Measurements from ENCODE around the gene CD1E.

Gene CD1E

DNA sequence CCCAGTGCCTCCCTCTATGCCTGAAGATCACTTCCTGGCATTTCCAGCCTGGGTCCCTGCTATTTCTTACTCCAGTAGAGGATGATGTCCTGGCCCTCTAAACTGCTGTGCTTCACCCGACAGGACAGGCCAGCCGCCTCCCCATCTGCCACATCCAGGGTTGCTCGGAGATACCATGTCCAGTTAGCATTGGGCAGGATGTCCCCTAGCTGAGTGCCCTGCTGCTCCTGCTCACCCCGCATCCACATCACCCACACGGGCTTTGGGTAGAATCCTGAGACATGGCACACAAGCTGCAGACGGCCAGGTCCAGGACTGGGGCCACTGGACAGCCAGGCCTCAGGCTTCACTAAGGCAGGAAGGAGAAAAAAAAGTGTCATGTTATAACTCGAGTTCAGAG, 24.4 kb upstream of the CD1E start:
- TF ChIP-seq, protein P1, sequence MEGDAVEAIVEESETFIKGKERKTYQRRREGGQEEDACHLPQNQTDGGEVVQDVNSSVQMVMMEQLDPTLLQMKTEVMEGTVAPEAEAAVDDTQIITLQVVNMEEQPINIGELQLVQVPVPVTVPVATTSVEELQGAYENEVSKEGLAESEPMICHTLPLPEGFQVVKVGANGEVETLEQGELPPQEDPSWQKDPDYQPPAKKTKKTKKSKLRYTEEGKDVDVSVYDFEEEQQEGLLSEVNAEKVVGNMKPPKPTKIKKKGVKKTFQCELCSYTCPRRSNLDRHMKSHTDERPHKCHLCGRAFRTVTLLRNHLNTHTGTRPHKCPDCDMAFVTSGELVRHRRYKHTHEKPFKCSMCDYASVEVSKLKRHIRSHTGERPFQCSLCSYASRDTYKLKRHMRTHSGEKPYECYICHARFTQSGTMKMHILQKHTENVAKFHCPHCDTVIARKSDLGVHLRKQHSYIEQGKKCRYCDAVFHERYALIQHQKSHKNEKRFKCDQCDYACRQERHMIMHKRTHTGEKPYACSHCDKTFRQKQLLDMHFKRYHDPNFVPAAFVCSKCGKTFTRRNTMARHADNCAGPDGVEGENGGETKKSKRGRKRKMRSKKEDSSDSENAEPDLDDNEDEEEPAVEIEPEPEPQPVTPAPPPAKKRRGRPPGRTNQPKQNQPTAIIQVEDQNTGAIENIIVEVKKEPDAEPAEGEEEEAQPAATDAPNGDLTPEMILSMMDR (IDR thresholded peaks at IDR 0.05; ENCODE audit: extremely low read depth, missing control alignments): no peak
- no peak for DNase-seq (ENCODE audit: low spot score)

DNA sequence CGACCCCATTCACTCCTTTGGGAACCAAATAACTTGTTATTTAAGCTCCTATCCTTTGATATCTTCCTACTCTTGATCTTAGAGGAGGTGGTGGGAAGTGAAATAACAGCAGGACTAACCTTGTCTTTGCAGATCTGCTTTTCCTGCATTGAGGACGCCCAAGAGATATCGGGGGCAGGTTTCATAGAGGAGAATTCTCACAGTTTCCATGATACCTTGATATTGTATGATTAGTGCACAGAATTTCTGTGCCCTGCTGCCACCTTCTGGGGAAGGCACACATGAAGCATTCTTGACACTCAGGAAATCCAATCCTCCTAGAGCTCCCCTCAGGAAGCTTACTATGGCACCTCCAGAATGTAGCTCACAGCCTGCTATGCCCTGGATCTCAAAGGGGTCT, 24.0 kb upstream of the CD1E start:
- TF ChIP-seq, protein P1 (IDR thresholded peaks at IDR 0.05; ENCODE audit: extremely low read depth, missing control alignments): peak; percentile 32
- DNase-seq (ENCODE audit: low spot score): peak; percentile 45

DNA sequence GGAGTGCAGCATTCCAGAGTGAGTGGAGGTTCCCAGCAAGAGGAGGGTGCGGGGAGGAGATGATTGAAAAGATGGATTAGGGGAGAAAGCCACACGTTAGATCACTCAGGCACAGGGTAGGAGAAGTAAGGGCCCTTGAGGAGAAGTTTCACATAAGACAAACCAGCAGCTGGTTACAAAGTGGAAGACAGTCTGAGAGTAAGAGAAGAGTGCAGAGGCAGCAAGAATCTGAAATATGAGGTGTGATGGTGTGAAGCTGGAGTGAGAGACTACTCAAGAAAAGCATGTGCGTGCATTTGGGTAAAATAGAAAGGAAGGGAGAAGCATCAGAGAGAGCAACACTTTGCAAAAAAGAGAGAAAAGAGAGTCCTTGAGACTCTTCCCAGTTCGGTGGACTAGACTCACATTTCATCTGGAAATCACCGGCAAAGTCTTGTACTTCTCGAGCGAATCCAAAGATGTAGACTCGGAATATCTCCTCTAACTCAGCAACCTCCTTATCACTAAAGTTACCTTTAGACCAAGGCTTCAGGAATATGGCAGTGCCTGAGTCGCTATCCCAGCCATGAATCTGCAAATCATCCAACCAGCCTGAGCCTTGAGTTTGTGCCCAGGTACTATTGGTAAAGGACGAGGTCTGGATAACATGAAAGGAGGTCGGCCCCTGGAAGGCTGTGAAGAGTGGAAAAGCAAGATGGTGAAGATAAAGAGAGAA, 23.1 kb upstream of the CD1E start:
- TF ChIP-seq, protein P1 (IDR thresholded peaks at IDR 0.05; ENCODE audit: extremely low read depth, missing control alignments): no peak
- no peak for DNase-seq (ENCODE audit: low spot score)

DNA sequence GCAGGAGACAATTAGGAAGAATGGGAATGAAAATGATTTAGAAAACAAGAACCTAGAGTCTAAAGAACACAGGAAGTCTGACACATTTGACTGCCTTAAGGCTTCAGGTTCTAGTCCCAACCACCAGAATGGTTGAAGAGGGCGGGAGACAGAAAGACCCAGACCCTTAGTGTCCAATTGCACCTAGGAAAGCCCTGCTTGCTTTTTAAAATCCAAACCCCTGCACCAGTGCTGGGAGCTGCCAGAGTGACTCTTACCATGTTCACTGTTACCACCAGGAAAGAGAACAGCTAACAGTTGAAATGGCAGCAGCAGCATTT, 22.6 kb upstream of the CD1E start:
- TF ChIP-seq, protein P1 (IDR thresholded peaks at IDR 0.05; ENCODE audit: extremely low read depth, missing control alignments): no peak
- no peak for DNase-seq (ENCODE audit: low spot score)

DNA sequence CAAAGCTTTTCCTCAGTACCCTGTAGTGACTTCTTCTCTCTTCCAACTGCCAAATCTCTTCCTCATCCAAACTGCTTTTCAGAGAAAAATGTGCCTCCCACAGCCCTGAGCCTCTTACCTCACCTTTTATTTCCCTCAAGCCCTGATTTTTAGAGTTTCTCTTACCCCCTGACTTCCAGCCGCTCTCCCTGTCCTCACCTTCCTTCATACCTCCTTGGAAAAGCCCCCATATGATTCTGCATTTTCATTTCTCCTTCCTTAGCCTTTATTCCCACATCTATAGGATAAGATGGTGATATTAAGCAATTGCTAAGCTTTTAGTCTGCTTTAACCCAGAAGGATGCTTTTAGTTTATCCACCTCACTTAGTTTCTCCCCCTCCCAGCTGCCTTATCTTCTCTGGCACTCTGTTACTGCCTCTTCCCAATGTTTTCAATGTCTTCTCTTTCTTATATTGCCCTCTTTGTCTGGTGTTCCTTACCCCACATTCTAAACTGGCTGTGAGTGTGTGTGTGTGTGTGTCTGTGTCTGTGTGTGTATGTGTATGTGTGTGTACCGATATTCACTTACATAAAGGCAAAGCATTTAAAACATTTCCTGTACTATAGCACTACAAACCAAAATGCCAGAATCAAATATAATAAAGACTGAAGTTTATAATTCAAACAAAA, 22.1 kb upstream of the CD1E start, which contains the start of gene CD1B:
Gene CD1B (minus strand): TSS at position 51 of the 670 bp plus-strand sequence. CDS start 108 bp downstream, outside the sequence.
- TF ChIP-seq, protein P1 (IDR thresholded peaks at IDR 0.05; ENCODE audit: extremely low read depth, missing control alignments): no peak
- no peak for DNase-seq (ENCODE audit: low spot score)

DNA sequence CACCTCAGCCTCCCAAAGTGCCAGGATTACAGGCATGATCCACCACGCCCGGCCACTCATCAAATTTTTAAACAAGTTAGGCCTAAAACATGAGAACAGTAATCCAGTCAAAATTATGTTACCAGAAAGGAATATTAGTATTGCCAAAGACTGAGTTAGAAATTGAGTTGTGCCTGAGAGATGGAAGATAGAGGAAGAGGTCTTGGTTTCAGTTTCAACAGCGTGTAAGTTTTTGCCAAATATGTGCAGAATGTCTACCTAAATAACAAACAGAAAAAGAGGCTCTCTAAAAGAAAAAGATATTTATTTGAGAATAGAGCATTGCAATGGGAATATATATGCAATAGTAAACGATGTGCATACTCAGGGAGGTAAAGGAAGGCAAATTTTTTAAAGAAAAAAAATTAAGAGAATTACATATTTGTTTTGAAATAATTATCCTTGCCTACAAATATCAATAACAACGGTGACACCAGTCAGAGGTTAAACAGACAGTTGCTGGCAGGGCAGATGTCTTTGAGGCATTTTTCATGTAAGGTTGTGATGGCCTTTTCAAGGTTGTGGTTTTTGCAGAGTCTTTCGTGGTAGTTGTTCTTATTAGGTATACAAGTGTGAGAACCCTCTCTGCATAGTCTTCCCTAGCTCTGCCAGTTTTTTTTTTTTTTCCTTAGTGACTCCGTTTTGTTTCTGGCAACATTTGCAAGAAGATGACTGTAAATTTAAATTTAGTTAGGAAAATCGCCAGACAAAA, 20.1 kb upstream of the CD1E start:
- TF ChIP-seq, protein P1 (IDR thresholded peaks at IDR 0.05; ENCODE audit: extremely low read depth, missing control alignments): no peak
- no peak for DNase-seq (ENCODE audit: low spot score)

Data from GM20000 (cell line).